PC-3 (cell line): Measurements from ENCODE around the gene ANTXR2. TPM values are rescaled to one million over a fixed set of nuclear protein-coding genes. Genes with fewer than 3 reads are reported as not detected.

Source experiments
- ATAC-seq: fragments of 200-7000 bp; cut with Tn5 transposase; 2 replicates; pipeline ENCODE4 v1.9.1; 2020; ENCODE audit warnings: mild to moderate bottlenecking, moderate library complexity
- BruUV-seq: library from RNA; stranded (reverse); fragments of 400-500 nt; replicated peaks from 2 replicates; lab custom pipeline; 2021; lab: Mats Ljungman, UMichigan
- CTCF ChIA-PET: fragments of 300-600 bp; sonication (Branson Sonifier 250); formaldehyde crosslinking; loops from one replicate; lab custom pipeline; 2022; ENCODE audit warnings: antibody characterized with exemption; lab: Charles Lee
- POLR2A ChIA-PET: fragments of 300-600 bp; sonication (Branson Sonifier 250); formaldehyde crosslinking; loops from one replicate; lab custom pipeline; 2022; ENCODE audit warnings: antibody characterized with exemption; ENCODE audit not compliant: unreplicated experiment; lab: Charles Lee
- DNase-seq: peaks from one replicate; pipeline ENCODE4 v3.0.0-alpha.2; 2015
- H2AFZ ChIP-seq: fragments of 300-600 bp; sonication (generic); 2 replicates; pipeline ENCODE4 v1.6.0; 2016; ENCODE audit warnings: antibody characterized with exemption, low read length
- H3F3A ChIP-seq: fragments of 300-600 bp; sonication (generic); one replicate; pipeline ENCODE4 v1.6.0; 2017; ENCODE audit warnings: antibody characterized with exemption, low read length, control low read depth, mild to moderate bottlenecking; ENCODE audit not compliant: unreplicated experiment
- H3K27ac ChIP-seq: fragments of 300-600 bp; sonication (generic); 2 replicates; pipeline ENCODE4 v1.5.1; 2016; ENCODE audit warnings: mild to moderate bottlenecking, low read length
- H3K27me3 ChIP-seq: fragments of 300-600 bp; sonication (generic); 2 replicates; pipeline ENCODE4 v1.6.1; 2016; ENCODE audit warnings: low read length, mixed read lengths
- H3K36me3 ChIP-seq: fragments of 300-600 bp; sonication (generic); 2 replicates; pipeline ENCODE4 v1.6.1; 2016; ENCODE audit warnings: low read depth, mixed run types, low read length, mixed read lengths
- H3K4me1 ChIP-seq: fragments of 300-600 bp; sonication (generic); 2 replicates; pipeline ENCODE4 v1.5.1; 2016; ENCODE audit warnings: low read length; ENCODE audit not compliant: insufficient read depth
- H3K4me2 ChIP-seq: fragments of 300-600 bp; sonication (generic); 2 replicates; pipeline ENCODE4 v1.6.0; 2016; ENCODE audit warnings: low read length
- H3K4me3 ChIP-seq: fragments of 300-600 bp; sonication (generic); 2 replicates; pipeline ENCODE4 v1.5.1; 2016; ENCODE audit warnings: mild to moderate bottlenecking, low read length, mixed read lengths
- H3K79me2 ChIP-seq: fragments of 300-600 bp; sonication (generic); 2 replicates; pipeline ENCODE4 v1.6.1; 2017; ENCODE audit warnings: low read length, mixed read lengths
- H3K9ac ChIP-seq: fragments of 300-600 bp; sonication (generic); 2 replicates; pipeline ENCODE4 v1.6.0; 2016; ENCODE audit warnings: mild to moderate bottlenecking, low read length
- H3K9me2 ChIP-seq: fragments of 300-600 bp; sonication (generic); replicated peaks from 2 replicates; pipeline ENCODE4 v1.6.1; 2016; ENCODE audit warnings: mixed run types, low read length, mixed read lengths
- H3K9me3 ChIP-seq: fragments of 300-600 bp; sonication (generic); 2 replicates; pipeline ENCODE4 v1.6.1; 2016; ENCODE audit warnings: low read length, mixed read lengths
- H4K20me1 ChIP-seq: fragments of 300-600 bp; sonication (generic); 2 replicates; pipeline ENCODE4 v1.6.1; 2016; ENCODE audit warnings: low read length, mixed read lengths
- CTCF ChIP-seq: fragments of 300-600 bp; sonication (generic); conservative IDR thresholded peaks from 2 replicates; pipeline ENCODE4 v1.5.1; 2017; ENCODE audit warnings: antibody characterized with exemption, low read depth, mild to moderate bottlenecking, low read length
- EZH2 ChIP-seq: fragments of 300-600 bp; sonication (generic); IDR thresholded peaks from one replicate; pipeline ENCODE4 v1.6.1; 2017; ENCODE audit warnings: antibody characterized with exemption, mild to moderate bottlenecking, low read length; ENCODE audit not compliant: unreplicated experiment
- EZH2phosphoT487 ChIP-seq: fragments of 300-600 bp; sonication (generic); IDR thresholded peaks from 2 replicates; pipeline ENCODE4 v1.6.1; 2018; ENCODE audit warnings: mild to moderate bottlenecking, antibody characterized with exemption, low read length, borderline replicate concordance
- intact Hi-C: fragments of 100-400 bp; cut with micrococcal nuclease; formaldehyde crosslinking; loops from 2 replicates; pipeline ENCODE4 v1.9.0; 2023
- total RNA-seq: library from RNA; depleted of rRNA; stranded (reverse); fragments of >200 nt; gene quantifications from 2 replicates; pipeline ENCODE4 v1.2.3, GENCODE V29; 2014

ANTXR2 gene
- total RNA-seq, 1 experiment from 2014 or later, result 43.9 TPM

- intact Hi-C loops, result no loop called here
- Histone ChIP-seq H3K4me1 (peaks cover 40% of the 10 kb centered on the region), H3K27me3 (no peaks in the 10 kb centered on the region), H3K9ac (peak overlapping the region; percentile 45), H3K27ac (peak overlapping the region; percentile 79), H3K9me2 (no peaks in the 10 kb centered on the region), H3K4me3 (no peak overlapping the region), H3K4me2 (peak overlapping the region; percentile 39), H2AFZ (no peak overlapping the region), H3K9me3 (no peaks in the 10 kb centered on the region), H4K20me1 (no peaks in the 10 kb centered on the region), H3K36me3 (peaks cover 23% of the 10 kb centered on the region), H3F3A (no peaks in the 10 kb centered on the region), H3K79me2 (peaks cover 4% of the 10 kb centered on the region; the same call in 1 of the 2 replicates)
- no peak for TF ChIP-seq EZH2phosphoT487
- no peak for TF ChIP-seq CTCF
- no peak for TF ChIP-seq EZH2
- TSS peak; percentile 17 for BruUV-seq
- ChIA-PET POLR2A (no interaction called here), CTCF (no interaction called here)
- ATAC-seq (peak; percentile 67), DNase-seq (peak; percentile 64)
Observed at GRCh38 chr4:80007745-80008149, 65.3 kb downstream of the ANTXR2 start.

GRCh38 chr4:80006935-80007744 lies 65.9 kb downstream of the ANTXR2 start:
- intact Hi-C loops, result no loop called here
- H3K4me2 ChIP-seq, result peak overlapping the region; percentile 39
- H3K9ac ChIP-seq, result peak overlapping the region; percentile 45
- H3K79me2 ChIP-seq, result peaks cover 4% of the 10 kb centered on the region; the same call in 1 of the 2 replicates
- H4K20me1 ChIP-seq, result no peaks in the 10 kb centered on the region
- H3K4me1 ChIP-seq, result peaks cover 40% of the 10 kb centered on the region
- peak overlapping the region; percentile 79 for H3K27ac ChIP-seq
- no peak for TF ChIP-seq EZH2
- TF ChIP-seq EZH2phosphoT487, result no peak
- TF ChIP-seq CTCF, result no peak
- H3K4me3 ChIP-seq, result no peak overlapping the region
- CTCF ChIA-PET, result no interaction called here
- no peaks in the 10 kb centered on the region for H3K9me3 ChIP-seq
- no peaks in the 10 kb centered on the region for H3K9me2 ChIP-seq
- H3F3A ChIP-seq, result no peaks in the 10 kb centered on the region
- no peak for ATAC-seq
- no TSS peak for BruUV-seq
- no peak for DNase-seq
- peaks cover 23% of the 10 kb centered on the region for H3K36me3 ChIP-seq
- H3K27me3 ChIP-seq, result no peaks in the 10 kb centered on the region
- POLR2A ChIA-PET, result no interaction called here
- H2AFZ ChIP-seq, result no peak overlapping the region

GRCh38 chr4:80005863-80006262 lies 67.2 kb downstream of the ANTXR2 start:
- Histone ChIP-seq H4K20me1 (no peaks in the 10 kb centered on the region), H3K4me3 (no peak overlapping the region), H3K36me3 (peaks cover 23% of the 10 kb centered on the region), H3K27me3 (no peaks in the 10 kb centered on the region), H3K4me2 (peak overlapping the region; percentile 45), H3K9ac (peak overlapping the region; percentile 35; the same call in 1 of the 2 replicates), H3K4me1 (peaks cover 40% of the 10 kb centered on the region), H2AFZ (no peak overlapping the region), H3K79me2 (peaks cover 4% of the 10 kb centered on the region; the same call in 1 of the 2 replicates), H3K9me2 (no peaks in the 10 kb centered on the region), H3F3A (no peaks in the 10 kb centered on the region), H3K9me3 (no peaks in the 10 kb centered on the region), H3K27ac (peak overlapping the region; percentile 79)
- TF ChIP-seq CTCF (no peak), EZH2phosphoT487 (no peak), EZH2 (no peak)
- POLR2A ChIA-PET, result no interaction called here
- ATAC-seq (peak; percentile 74), DNase-seq (peak; percentile 84)
- CTCF ChIA-PET, result no interaction called here
- BruUV-seq, result no TSS peak
- intact Hi-C loops, result no loop called here
